Astrocyte (in vitro differentiated cells and primary cell): Measurements from ENCODE around the gene TUT4. TPM values are rescaled to one million over a fixed set of nuclear protein-coding genes. Genes with fewer than 3 reads are reported as not detected.

Experiments used
- DNase-seq: peaks from one replicate; pipeline ENCODE4 v3.0.0-alpha.2; 2010; ENCODE audit warnings: low read depth
- FAIRE-seq: peaks from 2 replicates; lab custom pipeline; 2011; peaks lifted over from hg19 to GRCh38; lab: Jason Lieb, UNC
- H2AFZ ChIP-seq: 2 replicates; pipeline ENCODE4 v1.6.0; 2012; ENCODE audit warnings: low read depth, low read length, inconsistent platforms
- H3K27ac ChIP-seq: 2 replicates; pipeline ENCODE4 v1.5.1; 2011; ENCODE audit warnings: low read depth, low read length, inconsistent platforms
- H3K27me3 ChIP-seq: 2 replicates; pipeline ENCODE4 v1.6.0; 2011; ENCODE audit warnings: low read length, inconsistent platforms; ENCODE audit not compliant: insufficient read depth
- H3K36me3 ChIP-seq: 2 replicates; pipeline ENCODE4 v1.5.1; 2011; ENCODE audit warnings: low read length, inconsistent platforms; ENCODE audit not compliant: insufficient read depth
- H3K4me1 ChIP-seq: 2 replicates; pipeline ENCODE4 v1.5.1; 2011; ENCODE audit warnings: low read length, inconsistent platforms; ENCODE audit not compliant: insufficient read depth
- H3K4me2 ChIP-seq: 2 replicates; pipeline ENCODE4 v1.6.0; 2012; ENCODE audit warnings: low read length, inconsistent platforms
- H3K4me3 ChIP-seq: 2 replicates; pipeline ENCODE4 v1.5.1; 2011; ENCODE audit warnings: low read depth, mild to moderate bottlenecking, low read length, inconsistent platforms; ENCODE audit not compliant: insufficient read depth
- H3K79me2 ChIP-seq: 2 replicates; pipeline ENCODE4 v1.6.0; 2012; ENCODE audit warnings: mild to moderate bottlenecking, low read length, inconsistent platforms; ENCODE audit not compliant: insufficient read depth
- H3K9ac ChIP-seq: 2 replicates; pipeline ENCODE4 v1.6.0; 2012; ENCODE audit warnings: mild to moderate bottlenecking, low read length, inconsistent platforms
- H3K9me3 ChIP-seq: 2 replicates; pipeline ENCODE4 v1.5.1; 2012; ENCODE audit warnings: low read depth, mild to moderate bottlenecking, low read length, inconsistent platforms; ENCODE audit not compliant: insufficient read depth
- H4K20me1 ChIP-seq: 2 replicates; pipeline ENCODE4 v1.6.0; 2012; ENCODE audit warnings: low read length, inconsistent platforms; ENCODE audit not compliant: insufficient read depth
- H3K27ac Mint-ChIP-seq: one replicate; pipeline ENCODE4 v1.8.0; 2021; ENCODE audit warnings: mild to moderate bottlenecking, mixed read lengths; ENCODE audit not compliant: unreplicated experiment
- H3K27me3 Mint-ChIP-seq: one replicate; pipeline ENCODE4 v1.8.0; 2021; ENCODE audit warnings: low read depth, mixed read lengths; ENCODE audit not compliant: unreplicated experiment
- H3K36me3 Mint-ChIP-seq: one replicate; pipeline ENCODE4 v1.8.0; 2021; ENCODE audit warnings: low read depth, mixed read lengths; ENCODE audit not compliant: unreplicated experiment
- H3K4me1 Mint-ChIP-seq: one replicate; pipeline ENCODE4 v1.8.0; 2021; ENCODE audit warnings: low read depth, mixed read lengths; ENCODE audit not compliant: unreplicated experiment
- H3K4me3 Mint-ChIP-seq: one replicate; pipeline ENCODE4 v1.8.0; 2021; ENCODE audit warnings: mild to moderate bottlenecking, moderate library complexity, mixed read lengths; ENCODE audit not compliant: unreplicated experiment
- H3K9me3 Mint-ChIP-seq: one replicate; pipeline ENCODE4 v1.8.0; 2021; ENCODE audit warnings: mild to moderate bottlenecking, mixed read lengths; ENCODE audit not compliant: unreplicated experiment
- EZH2 ChIP-seq: IDR thresholded peaks from 2 replicates; pipeline ENCODE4 v1.6.1; 2012; ENCODE audit warnings: mild to moderate bottlenecking, low read length, inconsistent platforms; ENCODE audit not compliant: insufficient read depth
- total RNA-seq: library from RNA; stranded (reverse); gene quantifications from 2 replicates; pipeline ENCODE4 v1.2.1, GENCODE V29; 2021
- TF ChIP-seq, protein P1 (sequence below): IDR thresholded peaks from 2 replicates; pipeline ENCODE4 v1.5.1; 2011; ENCODE audit warnings: low read depth, mild to moderate bottlenecking, inconsistent platforms, low read length, moderate library complexity; ENCODE audit not compliant: insufficient read depth

The TUT4 gene
- total RNA-seq, 1 donor from 2014 or later, result 47.0 TPM

GRCh38 chr1:52546852-52547251 is 6.0 kb downstream of the TUT4 start:
- Histone ChIP-seq H3K27ac (no peak overlapping the region), H3K36me3 (no peaks in the 10 kb centered on the region), H3K27me3 (no peaks in the 10 kb centered on the region), H3K9ac (no peak overlapping the region), H3K4me2 (no peak overlapping the region), H3K4me1 (no peaks in the 10 kb centered on the region), H2AFZ (no peak overlapping the region), H3K4me3 (no peak overlapping the region), H3K9me3 (peaks cover 2% of the 10 kb centered on the region), H4K20me1 (peaks cover 60% of the 10 kb centered on the region), H3K79me2 (peaks cover 98% of the 10 kb centered on the region)
- DNase-seq (no peak), FAIRE-seq (no peak)
- Mint-ChIP-seq H3K4me3 (no peak overlapping the region), H3K27me3 (no peaks in the 10 kb centered on the region), H3K27ac (no peak overlapping the region), H3K36me3 (peaks cover 18% of the 10 kb centered on the region), H3K9me3 (peaks cover 13% of the 10 kb centered on the region), H3K4me1 (peaks cover 8% of the 10 kb centered on the region)
- TF ChIP-seq EZH2, result no peak
- TF ChIP-seq, protein P1, sequence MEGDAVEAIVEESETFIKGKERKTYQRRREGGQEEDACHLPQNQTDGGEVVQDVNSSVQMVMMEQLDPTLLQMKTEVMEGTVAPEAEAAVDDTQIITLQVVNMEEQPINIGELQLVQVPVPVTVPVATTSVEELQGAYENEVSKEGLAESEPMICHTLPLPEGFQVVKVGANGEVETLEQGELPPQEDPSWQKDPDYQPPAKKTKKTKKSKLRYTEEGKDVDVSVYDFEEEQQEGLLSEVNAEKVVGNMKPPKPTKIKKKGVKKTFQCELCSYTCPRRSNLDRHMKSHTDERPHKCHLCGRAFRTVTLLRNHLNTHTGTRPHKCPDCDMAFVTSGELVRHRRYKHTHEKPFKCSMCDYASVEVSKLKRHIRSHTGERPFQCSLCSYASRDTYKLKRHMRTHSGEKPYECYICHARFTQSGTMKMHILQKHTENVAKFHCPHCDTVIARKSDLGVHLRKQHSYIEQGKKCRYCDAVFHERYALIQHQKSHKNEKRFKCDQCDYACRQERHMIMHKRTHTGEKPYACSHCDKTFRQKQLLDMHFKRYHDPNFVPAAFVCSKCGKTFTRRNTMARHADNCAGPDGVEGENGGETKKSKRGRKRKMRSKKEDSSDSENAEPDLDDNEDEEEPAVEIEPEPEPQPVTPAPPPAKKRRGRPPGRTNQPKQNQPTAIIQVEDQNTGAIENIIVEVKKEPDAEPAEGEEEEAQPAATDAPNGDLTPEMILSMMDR, result no peak

- DNase-seq (no peak), FAIRE-seq (no peak)
- TF ChIP-seq EZH2, result no peak
- TF ChIP-seq, protein P1, result no peak
- no peak overlapping the region for H3K4me2 ChIP-seq
- Mint-ChIP-seq H3K4me1 (peaks cover 8% of the 10 kb centered on the region), H3K9me3 (peaks cover 15% of the 10 kb centered on the region), H3K4me3 (no peak overlapping the region), H3K27me3 (no peaks in the 10 kb centered on the region), H3K27ac (no peak overlapping the region), H3K36me3 (peaks cover 20% of the 10 kb centered on the region)
- H3K27ac ChIP-seq, result no peak overlapping the region
- no peak overlapping the region for H3K9ac ChIP-seq
- peaks cover 2% of the 10 kb centered on the region for H3K9me3 ChIP-seq
- H3K4me3 ChIP-seq, result no peak overlapping the region
- H3K27me3 ChIP-seq, result no peaks in the 10 kb centered on the region
- H3K36me3 ChIP-seq, result no peaks in the 10 kb centered on the region
- H3K79me2 ChIP-seq, result peaks cover 96% of the 10 kb centered on the region
- H2AFZ ChIP-seq, result no peak overlapping the region
- H3K4me1 ChIP-seq, result no peaks in the 10 kb centered on the region
- peaks cover 46% of the 10 kb centered on the region for H4K20me1 ChIP-seq
These were observed 8.0 kb downstream of the TUT4 start for GRCh38 chr1:52544665-52545525.
